ENCODE results near the gene FGG. TPM values are rescaled to one million over a fixed set of nuclear protein-coding genes. Genes with fewer than 3 reads are reported as not detected.
A peak's percentile ranks its signal among the peaks of the same experiment; 100 is the strongest.

FGG gene
- 100 to 1,000 TPM in 1 of 4 donors, under 1 TPM in 1, not detected in 2; 0.42 to 143 TPM for polyA plus RNA-seq
- long read RNA-seq, donor 1, transcript FGG-201 (9 exons, 1,659 nt): minor isoform, 8 of 256 reads
- long read RNA-seq, donor 1, transcript FGG-209 (4 exons, 1,573 nt): minor isoform, 8 of 256 reads
- long read RNA-seq, donor 1, transcript FGG-203 (10 exons, 1,760 nt): major isoform, 65 of 256 reads
- long read RNA-seq, donor 1, transcript FGG-207 (5 exons, 703 nt): minor isoform, 18 of 256 reads
- long read RNA-seq, donor 1, partial matches to known transcripts: 129 of 256 reads
- long read RNA-seq, donor 1, other reads (novel, unspliced or antisense): 14 of 256 reads
- long read RNA-seq, donor 2, partial matches to known transcripts: 0 of 6 reads
- long read RNA-seq, donor 2, other reads (novel, unspliced or antisense): 0 of 6 reads
- long read RNA-seq, donor 3, transcript FGG-203 (10 exons, 1,760 nt): major isoform, 9 of 59 reads
- long read RNA-seq, donor 3, partial matches to known transcripts: 41 of 59 reads
- long read RNA-seq, donor 3, other reads (novel, unspliced or antisense): 0 of 59 reads
- long read RNA-seq, donor 4: 0 reads
- long read RNA-seq, donor 5, transcript FGG-203 (10 exons, 1,760 nt): major isoform, 6 of 31 reads
- long read RNA-seq, donor 5, partial matches to known transcripts: 22 of 31 reads
- long read RNA-seq, donor 5, other reads (novel, unspliced or antisense): 0 of 31 reads
- long read RNA-seq, donor 6, partial matches to known transcripts: 8 of 11 reads
- long read RNA-seq, donor 6, other reads (novel, unspliced or antisense): 0 of 11 reads
- long read RNA-seq, donor 7: 0 reads
- long read RNA-seq, donor 8: 0 reads
- long read RNA-seq, donor 9, partial matches to known transcripts: 0 of 4 reads
- long read RNA-seq, donor 9, other reads (novel, unspliced or antisense): 0 of 4 reads
- long read RNA-seq, donor 10: 0 reads

- Histone ChIP-seq H3K27ac (ENCODE audit: low read depth in 1 of 3, low read length in 2 of 3) (no peak within 1 kb of the TSS), H3K4me1 (ENCODE audit: control insufficient read depth in 3 of 3, insufficient read depth in 2 of 3, low read depth in 1 of 3, low read length in 2 of 3) (peaks cover 0 to 30% (median 6%) of the 10 kb centered on the region in 3 donors), H3K36me3 (ENCODE audit: control insufficient read depth in 3 of 3, insufficient read depth in 2 of 3, low read depth in 1 of 3, low read length in 3 of 3) (no peaks in the 10 kb centered on the region), H3K9me3 (ENCODE audit: control insufficient read depth in 2 of 2, insufficient read depth in 1 of 2, low read depth in 1 of 2, low read length in 1 of 2) (no peaks in the 10 kb centered on the region), H3K27me3 (ENCODE audit: control insufficient read depth in 3 of 3, insufficient read depth in 3 of 3, low read length in 3 of 3) (no peaks in the 10 kb centered on the region), H3K4me3 (ENCODE audit: low read depth in 1 of 3, low read length in 3 of 3) (no peak within 1 kb of the TSS)
- FAIRE-seq: no peak
- WGBS, 3 donors: 68 to 75% (median 70%) methylated on average over 7 of the region's 7 CpGs
- DNase-seq: peak in 1 of 2 donors; percentile 61
Measured at GRCh38 chr4:154612472-154613414, at the start of gene FGG. Gene FGG (minus strand): TSS chr4:154612656. CDS start chr4:154612609, 47 bp downstream.

GRCh38 chr4:154660052-154660451, 47.6 kb upstream of the FGG start:
- no peaks in the 10 kb centered on the region for H3K9me3 ChIP-seq (ENCODE audit: control insufficient read depth in 2 of 2, insufficient read depth in 1 of 2, low read depth in 1 of 2, low read length in 1 of 2)
- H3K4me3 ChIP-seq (ENCODE audit: low read depth in 1 of 3, low read length in 3 of 3): no peak overlapping the region
- H3K27me3 ChIP-seq (ENCODE audit: control insufficient read depth in 3 of 3, insufficient read depth in 3 of 3, low read length in 3 of 3): no peaks in the 10 kb centered on the region
- H3K27ac ChIP-seq (ENCODE audit: low read depth in 1 of 3, low read length in 2 of 3): peak overlapping the region in 1 of 3 donors; percentile 4
- FAIRE-seq: no peak
- H3K4me1 ChIP-seq (ENCODE audit: control insufficient read depth in 3 of 3, insufficient read depth in 2 of 3, low read depth in 1 of 3, low read length in 2 of 3): peaks cover 0 to 3% (median 0%) of the 10 kb centered on the region in 3 donors
- no peaks in the 10 kb centered on the region for H3K36me3 ChIP-seq (ENCODE audit: control insufficient read depth in 3 of 3, insufficient read depth in 2 of 3, low read depth in 1 of 3, low read length in 3 of 3)
- WGBS, 3 donors: 8 to 28% (median 27%) methylated on average over 3 of the region's 3 CpGs
- DNase-seq: peak; percentile 47 to 73

GRCh38 chr4:154658680-154659405, 46.4 kb upstream of the FGG start:
- no peak overlapping the region for H3K27ac ChIP-seq (ENCODE audit: low read depth in 1 of 3, low read length in 2 of 3)
- H3K9me3 ChIP-seq (ENCODE audit: control insufficient read depth in 2 of 2, insufficient read depth in 1 of 2, low read depth in 1 of 2, low read length in 1 of 2): no peaks in the 10 kb centered on the region
- 84 to 94% (median 86%) methylated on average over 11 of the region's 11 CpGs for WGBS, 3 donors
- no peak overlapping the region for H3K4me3 ChIP-seq (ENCODE audit: low read depth in 1 of 3, low read length in 3 of 3)
- no peaks in the 10 kb centered on the region for H3K27me3 ChIP-seq (ENCODE audit: control insufficient read depth in 3 of 3, insufficient read depth in 3 of 3, low read length in 3 of 3)
- H3K4me1 ChIP-seq (ENCODE audit: control insufficient read depth in 3 of 3, insufficient read depth in 2 of 3, low read depth in 1 of 3, low read length in 2 of 3): peaks cover 0 to 3% (median 0%) of the 10 kb centered on the region in 3 donors
- DNase-seq (no peak), FAIRE-seq (no peak)
- H3K36me3 ChIP-seq (ENCODE audit: control insufficient read depth in 3 of 3, insufficient read depth in 2 of 3, low read depth in 1 of 3, low read length in 3 of 3): no peaks in the 10 kb centered on the region

GRCh38 chr4:154643493-154643892, 31.0 kb upstream of the FGG start:
- 90 to 95% (median 90%) methylated on average over 2 of the region's 2 CpGs for WGBS, 3 donors
- H3K27ac ChIP-seq (ENCODE audit: low read depth in 1 of 3, low read length in 2 of 3): no peak overlapping the region
- no peak overlapping the region for H3K4me3 ChIP-seq (ENCODE audit: low read depth in 1 of 3, low read length in 3 of 3)
- no peaks in the 10 kb centered on the region for H3K36me3 ChIP-seq (ENCODE audit: control insufficient read depth in 3 of 3, insufficient read depth in 2 of 3, low read depth in 1 of 3, low read length in 3 of 3)
- DNase-seq (no peak), FAIRE-seq (no peak)
- H3K27me3 ChIP-seq (ENCODE audit: control insufficient read depth in 3 of 3, insufficient read depth in 3 of 3, low read length in 3 of 3): no peaks in the 10 kb centered on the region
- H3K9me3 ChIP-seq (ENCODE audit: control insufficient read depth in 2 of 2, insufficient read depth in 1 of 2, low read depth in 1 of 2, low read length in 1 of 2): no peaks in the 10 kb centered on the region
- H3K4me1 ChIP-seq (ENCODE audit: control insufficient read depth in 3 of 3, insufficient read depth in 2 of 3, low read depth in 1 of 3, low read length in 2 of 3): peaks cover 0 to 2% (median 0%) of the 10 kb centered on the region in 3 donors

GRCh38 chr4:154642373-154643009, 30.0 kb upstream of the FGG start:
- H3K4me3 ChIP-seq (ENCODE audit: low read depth in 1 of 3, low read length in 3 of 3): no peak overlapping the region
- no peaks in the 10 kb centered on the region for H3K9me3 ChIP-seq (ENCODE audit: control insufficient read depth in 2 of 2, insufficient read depth in 1 of 2, low read depth in 1 of 2, low read length in 1 of 2)
- no peak overlapping the region for H3K27ac ChIP-seq (ENCODE audit: low read depth in 1 of 3, low read length in 2 of 3)
- H3K4me1 ChIP-seq (ENCODE audit: control insufficient read depth in 3 of 3, insufficient read depth in 2 of 3, low read depth in 1 of 3, low read length in 2 of 3): peaks cover 0 to 2% (median 0%) of the 10 kb centered on the region in 3 donors
- H3K27me3 ChIP-seq (ENCODE audit: control insufficient read depth in 3 of 3, insufficient read depth in 3 of 3, low read length in 3 of 3): no peaks in the 10 kb centered on the region
- DNase-seq (no peak), FAIRE-seq (no peak)
- WGBS, 3 donors: 71 to 79% (median 78%) methylated on average over 5 of the region's 5 CpGs
- no peaks in the 10 kb centered on the region for H3K36me3 ChIP-seq (ENCODE audit: control insufficient read depth in 3 of 3, insufficient read depth in 2 of 3, low read depth in 1 of 3, low read length in 3 of 3)

- Histone ChIP-seq H3K4me3 (ENCODE audit: low read depth in 1 of 3, low read length in 3 of 3) (no peak overlapping the region), H3K36me3 (ENCODE audit: control insufficient read depth in 3 of 3, insufficient read depth in 2 of 3, low read depth in 1 of 3, low read length in 3 of 3) (no peaks in the 10 kb centered on the region)
Measured at GRCh38 chr4:154640999-154641398, 28.5 kb upstream of the FGG start.

GRCh38 chr4:154634058-154634457, 21.6 kb upstream of the FGG start:
- H3K27me3 ChIP-seq (ENCODE audit: control insufficient read depth in 3 of 3, insufficient read depth in 3 of 3, low read length in 3 of 3): no peaks in the 10 kb centered on the region
- no peaks in the 10 kb centered on the region for H3K4me1 ChIP-seq (ENCODE audit: control insufficient read depth in 3 of 3, insufficient read depth in 2 of 3, low read depth in 1 of 3, low read length in 2 of 3)
- no peak overlapping the region for H3K27ac ChIP-seq (ENCODE audit: low read depth in 1 of 3, low read length in 2 of 3)
- H3K9me3 ChIP-seq (ENCODE audit: control insufficient read depth in 2 of 2, insufficient read depth in 1 of 2, low read depth in 1 of 2, low read length in 1 of 2): no peaks in the 10 kb centered on the region
- 47 to 70% (median 67%) methylated on average over 3 of the region's 3 CpGs for WGBS, 3 donors
- FAIRE-seq (no peak), DNase-seq (no peak)
- no peak overlapping the region for H3K4me3 ChIP-seq (ENCODE audit: low read depth in 1 of 3, low read length in 3 of 3)
- no peaks in the 10 kb centered on the region for H3K36me3 ChIP-seq (ENCODE audit: control insufficient read depth in 3 of 3, insufficient read depth in 2 of 3, low read depth in 1 of 3, low read length in 3 of 3)

More at GRCh38 chr4:154640999-154641398, 28.5 kb upstream of the FGG start:
- no peaks in the 10 kb centered on the region for H3K27me3 ChIP-seq (ENCODE audit: control insufficient read depth in 3 of 3, insufficient read depth in 3 of 3, low read length in 3 of 3)
- H3K27ac ChIP-seq (ENCODE audit: low read depth in 1 of 3, low read length in 2 of 3): no peak overlapping the region
- FAIRE-seq: no peak
- H3K9me3 ChIP-seq (ENCODE audit: control insufficient read depth in 2 of 2, insufficient read depth in 1 of 2, low read depth in 1 of 2, low read length in 1 of 2): no peaks in the 10 kb centered on the region
- peaks cover 0 to 2% (median 0%) of the 10 kb centered on the region in 3 donors for H3K4me1 ChIP-seq (ENCODE audit: control insufficient read depth in 3 of 3, insufficient read depth in 2 of 3, low read depth in 1 of 3, low read length in 2 of 3)
- WGBS, 3 donors: 52 to 71% (median 66%) methylated on average over 4 of the region's 4 CpGs
- no peak for DNase-seq

Data from small intestine (tissue), 16 donors.